ENCODE results near the gene ZNF816. TPM values are rescaled to one million over a fixed set of nuclear protein-coding genes. Genes with fewer than 3 reads are reported as not detected.

The ZNF816 gene
- total and polyA plus RNA-seq, 2 of the 8 experiments (the other 6 are each of a cell fraction or from before 2014, with no cell fraction given): 2.7 to 13.2 TPM

- TF ChIP-seq KDM1A (IDR thresholded peaks at IDR 0.05; ENCODE audit: borderline replicate concordance, low read length) (no peak), SP4 (IDR thresholded peaks at IDR 0.05; ENCODE audit: low read length) (no peak), TCF12 (IDR thresholded peaks at IDR 0.05; ENCODE audit: low read depth, low read length) (no peak), KDM5A (IDR thresholded peaks at IDR 0.05; ENCODE audit: low read length) (no peak), SRF (IDR thresholded peaks at IDR 0.05; ENCODE audit: low read depth, low read length) (no peak), CBX8 (IDR thresholded peaks at IDR 0.05; ENCODE audit: borderline replicate concordance, low read depth, low read length) (no peak), POLR2A (IDR thresholded peaks at IDR 0.05; ENCODE audit: control extremely low read depth in 1 of 2, low read depth in 2 of 2, low read length in 2 of 2) (no peak), POLR2AphosphoS5 (IDR thresholded peaks at IDR 0.05; ENCODE audit: low read depth, low read length) (no peak), TAF1 (IDR thresholded peaks at IDR 0.05; ENCODE audit: low read depth, low read length) (no peak), SIX5 (IDR thresholded peaks at IDR 0.05; ENCODE audit: low read depth, low read length) (no peak)
- CTCF ChIA-PET (ENCODE audit: partially characterized antibody): interaction anchor here (1.0 to 1.6 kb wide), 2 partner anchors 21 to 51 kb away, joined by 4 to 5 read pairs; no protein-coding TSS in a partner anchor
- H2BK12ac ChIP-seq (ENCODE audit: low read depth, low read length): no peak overlapping the region
- no peak overlapping the region for H2BK20ac ChIP-seq (ENCODE audit: low read length)
- H3K4ac ChIP-seq (replicated peaks; ENCODE audit: insufficient read length, low read depth, low read length): no peak overlapping the region
- H3K23me2 ChIP-seq (ENCODE audit: low read depth, low read length): peaks cover 5% of the 10 kb centered on the region; the same call in 1 of the 2 replicates
- DNase-seq (ENCODE audit: low read depth in 1 of 2, low spot score in 2 of 2): no peak
- POLR2A ChIA-PET (ENCODE audit: partially characterized antibody): interaction anchor here (1.0 kb wide), 1 partner anchor 20 kb away, joined by 3 read pairs; the partner anchor contains the start of gene ZNF816
- no peak overlapping the region for H4K5ac ChIP-seq (ENCODE audit: insufficient read length, low read depth, low read length)
- H3K27me3 ChIP-seq (replicated peaks in 1 of 4; ENCODE audit: control insufficient read depth in 3 of 4, extremely low read depth in 1 of 4, insufficient read depth in 3 of 4, low read length in 3 of 4): no peaks in the 10 kb centered on the region
- H2BK120ac ChIP-seq (replicated peaks; ENCODE audit: low read depth, low read length): peak overlapping the region; percentile 92
- H3K4me3 ChIP-seq (ENCODE audit: extremely low read depth in 1 of 4, insufficient read depth in 2 of 4, low read depth in 3 of 4, low read length in 4 of 4): peak overlapping the region; percentile 14 to 87 (median 38); a peak in 7 of 8 replicates
- no peak overlapping the region for H2AK5ac ChIP-seq (ENCODE audit: low read depth, low read length)
- peak overlapping the region; percentile 67 to 76 for H3K4me2 ChIP-seq (ENCODE audit: insufficient read depth in 1 of 2, low read depth in 2 of 2, low read length in 2 of 2)
- H4K20me1 ChIP-seq (replicated peaks in 1 of 2; ENCODE audit: control insufficient read depth in 1 of 2, insufficient read depth in 2 of 2, low read length in 2 of 2): no peaks in the 10 kb centered on the region
- peak overlapping the region; percentile 39; the same call in 1 of the 2 replicates for H4K8ac ChIP-seq (ENCODE audit: extremely low read depth, insufficient read depth, low read length)
- no peak overlapping the region for H2BK15ac ChIP-seq (ENCODE audit: low read length)
- H3K9me3 ChIP-seq (ENCODE audit: insufficient read depth in 2 of 2, low read depth in 1 of 2, low read length in 1 of 2): peaks cover 5% of the 10 kb centered on the region in 2 experiments; a peak in 3 of 4 replicates
- H4K91ac ChIP-seq (replicated peaks; ENCODE audit: insufficient read length, low read length): peak overlapping the region; percentile 95
- peaks cover 2 to 15% (median 11%) of the 10 kb centered on the region in 4 experiments; a peak in 5 of 7 replicates for H3K4me1 ChIP-seq (replicated peaks in 1 of 4; ENCODE audit: control insufficient read depth in 3 of 4, insufficient read depth in 4 of 4, low read length in 3 of 4)
- H3K79me2 ChIP-seq (ENCODE audit: control insufficient read depth in 1 of 2, insufficient read depth in 2 of 2, low read length in 2 of 2): peaks cover 0 to 24% of the 10 kb centered on the region in 2 experiments; a peak in 2 of 4 replicates
- no peak overlapping the region for H3K56ac ChIP-seq (replicated peaks; ENCODE audit: insufficient read length, low read depth, low read length)
- no peak overlapping the region for H2BK5ac ChIP-seq (ENCODE audit: low read depth, low read length)
- no peak overlapping the region for H3K27ac ChIP-seq (ENCODE audit: low read depth, low read length)
- no peak overlapping the region for H3K23ac ChIP-seq (ENCODE audit: insufficient read length)
- FAIRE-seq: no peak
- 61% methylated on average over 29 of the region's 29 CpGs; no CpG with 5 or more reads in 1 of the 2 experiments for WGBS, 2 experiments (ENCODE audit: extremely low coverage in 1 of 2, insufficient coverage in 1 of 2, insufficient read length in 1 of 2, insufficient replicate concordance in 2 of 2, low coverage in 1 of 2, low lambda C conversion rate in 2 of 2, missing lambda C conversion rate in 1 of 2)
- H3K9ac ChIP-seq (replicated peaks in 1 of 4; ENCODE audit: extremely low read depth in 1 of 4, low read depth in 3 of 4, low read length in 3 of 4): no peak overlapping the region
- no peak overlapping the region for H2AFZ ChIP-seq (ENCODE audit: low read length)
- H3K79me1 ChIP-seq (ENCODE audit: low read depth, low read length): no peaks in the 10 kb centered on the region
- no peaks in the 10 kb centered on the region; a peak in 1 of 8 replicates for H3K36me3 ChIP-seq (ENCODE audit: control insufficient read depth in 2 of 4, insufficient read depth in 4 of 4, low read length in 3 of 4)
- no peak overlapping the region for H3K14ac ChIP-seq (ENCODE audit: insufficient read length)
- no peak overlapping the region; the same call in none of the 2 replicates for H3K18ac ChIP-seq (ENCODE audit: extremely low read depth, low read length)
Measured at GRCh38 chr19:52943134-52943883, 19.4 kb downstream of the ZNF816 start.

All from H1 (cell line).